HG02763 (cell line): ENCODE measurements around the gene HOXA4.
A peak's percentile ranks its signal among the peaks of the same experiment; 100 is the strongest.

Experiments
- ATAC-seq: cut with Tn5 transposase; IDR thresholded peaks from one replicate; pipeline ENCODE4 v1.9.1; 2021; ENCODE audit warnings: mild to moderate bottlenecking, moderate library complexity; ENCODE audit not compliant: unreplicated experiment

Gene HOXA4

DNA sequence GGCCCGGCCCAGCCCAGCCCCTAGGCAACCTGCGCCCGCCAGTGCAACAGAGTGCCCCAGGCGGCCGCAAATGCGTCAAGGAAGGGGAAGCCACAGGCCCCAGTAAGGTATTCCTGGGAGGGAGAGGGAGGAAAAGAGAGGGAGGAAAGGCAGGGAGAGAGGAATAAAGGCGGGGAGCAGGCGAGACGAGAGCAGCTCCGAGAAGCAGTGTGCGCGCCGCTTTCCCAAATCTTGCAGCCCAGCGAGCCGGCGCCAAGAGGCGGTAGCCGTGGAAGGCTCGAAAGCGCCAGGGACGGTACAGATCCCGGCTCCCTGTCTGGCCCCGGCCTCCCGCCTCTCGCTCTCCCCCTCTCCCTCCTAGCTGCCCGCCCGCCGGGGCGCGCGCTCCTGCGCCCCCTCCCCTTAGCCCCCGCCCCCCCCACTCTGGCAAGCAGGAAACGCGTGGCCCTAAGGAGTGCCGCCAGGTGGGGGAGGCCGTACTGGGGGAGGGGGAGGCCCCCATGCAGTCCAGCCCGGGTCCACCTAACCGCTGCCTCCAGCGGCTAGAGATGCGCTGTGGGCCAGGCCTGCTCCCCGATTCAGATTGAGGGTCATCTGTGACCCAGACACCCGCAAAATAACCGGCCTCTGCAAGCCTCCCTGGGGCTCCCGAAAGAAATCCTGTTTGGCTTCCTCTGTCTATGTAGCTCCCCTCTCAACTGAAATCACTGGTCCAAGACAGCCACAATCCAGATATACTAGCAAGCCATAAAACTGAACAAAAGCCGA lies 39.3 kb upstream of the HOXA4 start:
- no peak for ATAC-seq

DNA sequence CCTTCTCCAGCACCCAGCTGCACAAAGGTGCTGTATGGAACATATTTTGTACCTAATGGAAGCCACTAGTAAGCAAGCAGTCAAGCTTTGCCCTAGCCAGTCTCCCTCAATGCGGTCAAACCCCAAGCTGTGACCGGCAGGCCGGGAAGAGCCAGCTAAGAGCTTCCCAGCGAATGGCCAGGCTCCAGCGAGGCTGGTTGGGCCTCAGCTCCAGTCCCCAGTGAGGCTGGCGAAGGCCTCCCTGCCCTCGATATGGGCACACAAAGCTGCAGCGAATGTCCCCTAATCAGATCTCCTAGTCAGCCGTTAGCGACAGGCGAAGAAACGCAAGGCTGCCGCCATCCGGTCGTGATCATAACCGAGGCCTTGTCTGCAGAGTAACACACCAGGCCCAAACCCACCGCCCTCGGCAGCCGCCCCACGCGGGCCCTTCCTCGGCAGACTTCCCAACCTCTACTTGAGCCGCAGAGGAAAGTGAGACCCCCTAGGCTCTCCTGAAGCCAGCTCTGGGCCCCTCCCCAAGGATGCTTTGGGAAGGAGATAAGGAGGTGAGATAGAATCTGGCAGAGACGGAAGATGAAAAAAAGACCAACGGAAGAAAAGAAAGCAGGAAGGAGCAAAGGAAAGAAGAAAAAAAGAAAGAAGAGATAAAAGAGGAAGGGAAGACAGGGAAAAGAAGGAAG lies 37.8 kb upstream of the HOXA4 start:
- no peak for ATAC-seq

DNA sequence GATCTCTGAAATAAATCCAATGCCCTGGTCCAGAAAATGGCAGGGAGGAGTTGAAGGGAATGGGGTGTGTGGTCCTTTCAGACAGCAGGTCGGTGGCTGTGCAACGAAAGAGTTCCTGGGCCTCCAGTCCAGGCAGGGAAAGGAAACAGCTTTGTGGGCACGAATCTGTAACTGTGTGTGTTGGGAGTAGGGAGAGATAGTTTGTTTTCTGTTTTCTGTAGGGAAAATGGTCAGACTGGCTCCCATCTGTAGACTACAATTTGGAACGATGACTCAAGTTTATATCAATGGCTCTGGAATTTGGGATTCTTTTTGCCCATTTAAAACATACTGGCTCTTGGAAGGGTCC lies 37.3 kb upstream of the HOXA4 start:
- ATAC-seq: no peak

DNA sequence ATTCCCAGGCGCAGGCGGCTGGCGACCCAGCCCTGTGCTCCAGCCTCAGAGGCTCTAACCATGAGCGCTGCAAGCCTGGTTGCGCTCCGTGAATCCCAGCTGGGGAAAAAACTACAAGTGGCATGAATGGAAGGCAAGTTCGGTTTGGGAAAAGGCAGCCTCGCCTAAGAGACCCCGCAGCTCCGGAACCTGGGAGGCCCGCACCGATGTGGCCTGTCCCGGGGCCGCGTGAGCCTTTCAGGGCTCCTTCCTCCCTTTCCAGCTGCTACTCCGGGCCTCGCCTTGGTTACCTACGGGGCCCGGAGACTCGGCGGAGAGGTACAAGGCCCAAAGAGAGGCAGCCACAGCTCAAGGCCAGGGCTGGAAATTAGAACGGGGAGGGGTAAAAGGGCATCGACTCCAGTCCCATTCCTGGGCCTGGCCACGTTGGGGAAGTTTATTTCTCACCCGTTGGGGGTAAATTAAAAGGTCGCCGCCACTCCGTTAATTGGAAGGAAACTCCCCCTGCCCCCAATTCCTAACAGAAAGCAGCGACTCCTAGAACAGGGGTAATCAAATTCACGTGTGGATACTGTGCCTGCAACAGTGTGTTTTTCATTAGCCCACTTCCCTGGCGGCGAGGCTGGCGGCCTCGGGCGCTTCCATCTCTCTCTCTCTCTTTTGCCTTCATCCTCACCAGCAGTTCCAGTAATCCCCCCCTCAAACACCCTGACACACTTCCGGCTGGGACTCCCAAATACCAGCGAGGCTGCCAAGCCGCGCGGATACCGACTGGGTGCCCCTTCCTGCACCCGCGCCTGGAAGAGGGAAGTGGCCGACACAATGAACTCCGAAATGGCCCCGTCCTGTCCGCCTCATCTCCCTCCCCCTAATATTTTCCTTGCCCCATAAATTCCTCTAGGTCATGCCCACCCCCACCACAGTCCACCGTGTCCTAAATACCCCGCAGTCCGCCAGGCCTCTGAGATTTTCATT lies 36.3 kb upstream of the HOXA4 start:
- no peak for ATAC-seq

DNA sequence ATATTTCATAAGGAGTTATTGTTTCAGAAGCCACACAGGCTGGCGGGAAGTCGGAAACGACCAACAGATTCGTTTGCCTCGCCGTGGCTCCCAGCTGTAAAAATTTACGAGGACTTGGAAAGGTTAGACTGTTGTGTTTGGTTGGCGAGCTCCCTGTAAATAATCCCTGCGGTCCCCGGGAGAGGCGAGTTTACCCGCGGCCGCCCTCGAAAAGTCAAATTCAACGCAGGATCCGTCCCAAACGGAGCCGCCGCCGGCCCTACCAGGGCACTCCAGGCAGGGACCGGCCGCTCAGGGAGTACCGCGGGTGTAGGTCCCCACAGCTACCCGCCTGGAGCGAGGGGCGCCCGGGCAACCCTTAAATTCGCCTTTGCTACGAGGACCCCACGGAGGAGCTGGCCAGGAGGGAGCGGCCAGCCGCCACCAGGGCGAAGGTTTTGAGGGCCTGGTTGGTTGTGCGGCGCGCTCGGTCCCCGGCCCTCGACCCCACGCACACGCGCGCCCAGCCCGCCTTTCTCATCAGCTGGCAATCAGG lies 35.5 kb upstream of the HOXA4 start:
- ATAC-seq: no peak

DNA sequence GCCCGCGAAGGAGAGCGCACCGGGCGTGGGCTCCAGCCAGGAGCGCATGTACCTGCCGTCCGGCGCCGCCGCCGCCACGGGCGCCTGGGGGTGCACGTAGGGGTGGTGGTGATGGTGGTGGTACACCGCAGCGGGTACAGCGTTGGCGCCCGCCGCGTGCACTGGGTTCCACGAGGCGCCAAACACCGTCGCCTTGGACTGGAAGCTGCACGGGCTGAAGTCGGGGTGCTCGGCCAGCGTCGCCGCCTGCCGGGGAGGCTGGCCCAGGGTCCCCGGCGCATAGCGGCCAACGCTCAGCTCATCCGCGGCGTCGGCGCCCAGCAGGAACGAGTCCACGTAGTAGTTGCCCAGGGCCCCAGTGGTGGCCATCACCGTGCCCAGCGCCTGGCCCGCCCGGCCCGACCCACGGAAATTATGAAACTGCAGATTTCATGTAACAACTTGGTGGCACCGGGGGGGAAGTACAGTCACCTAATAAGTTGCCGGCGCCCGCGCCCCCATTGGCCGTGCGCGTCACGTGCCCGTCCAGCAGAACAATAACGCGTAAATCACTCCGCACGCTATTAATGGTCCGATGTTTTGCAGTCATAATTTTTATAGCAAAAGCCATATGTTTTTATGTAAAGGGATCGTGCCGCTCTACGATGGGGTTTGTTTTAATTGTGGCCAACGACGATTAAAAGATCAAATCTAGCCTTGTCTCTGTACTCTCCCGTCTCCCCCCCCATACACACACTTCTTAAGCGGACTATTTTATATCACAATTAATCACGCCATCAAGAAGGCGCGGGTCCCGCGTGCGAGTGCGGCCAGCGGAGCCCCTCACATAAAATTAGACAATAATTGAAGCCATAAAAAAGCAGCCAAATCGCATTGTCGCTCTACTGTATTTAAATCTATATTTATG lies 34.8 kb upstream of the HOXA4 start, which contains the start of gene HOXA9:
TSS of gene HOXA9 (minus strand) at position 449 of the 907 bp plus-strand sequence. CDS start at position 369, 80 bp downstream.
- ATAC-seq: no peak

DNA sequence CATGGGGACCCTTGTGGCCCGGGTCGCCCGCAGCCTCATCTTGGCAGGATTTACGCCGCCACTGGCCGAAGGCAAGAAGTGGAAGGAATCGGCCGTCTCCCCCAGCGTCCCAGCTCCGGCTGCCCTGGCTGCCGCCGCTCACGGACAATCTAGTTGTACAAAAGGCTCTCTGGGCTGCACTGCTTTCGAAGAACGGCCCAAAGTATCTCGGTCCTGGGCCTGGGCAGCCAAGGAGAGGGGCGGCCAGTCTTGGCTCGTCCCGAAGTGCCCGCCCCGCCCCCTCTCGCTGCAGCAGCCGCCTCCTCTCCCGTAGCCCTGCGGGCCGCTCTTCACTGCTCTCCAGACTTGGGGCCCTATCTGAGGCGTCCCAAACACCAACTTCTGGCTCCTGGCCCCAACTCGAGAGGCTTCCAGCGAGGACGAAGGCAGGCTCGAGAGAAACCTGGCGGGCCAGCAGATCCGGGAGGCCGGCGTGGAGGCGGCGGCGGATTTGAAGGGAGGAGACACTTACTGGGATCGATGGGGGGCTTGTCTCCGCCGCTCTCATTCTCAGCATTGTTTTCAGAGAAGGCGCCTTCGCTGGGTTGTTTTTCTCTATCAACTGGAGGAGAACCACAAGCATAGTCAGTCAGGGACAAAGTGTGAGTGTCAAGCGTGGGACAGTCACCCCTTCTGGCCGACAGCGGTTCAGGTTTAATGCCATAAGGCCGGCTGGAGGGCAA lies 34.0 kb upstream of the HOXA4 start:
- ATAC-seq: no peak

DNA sequence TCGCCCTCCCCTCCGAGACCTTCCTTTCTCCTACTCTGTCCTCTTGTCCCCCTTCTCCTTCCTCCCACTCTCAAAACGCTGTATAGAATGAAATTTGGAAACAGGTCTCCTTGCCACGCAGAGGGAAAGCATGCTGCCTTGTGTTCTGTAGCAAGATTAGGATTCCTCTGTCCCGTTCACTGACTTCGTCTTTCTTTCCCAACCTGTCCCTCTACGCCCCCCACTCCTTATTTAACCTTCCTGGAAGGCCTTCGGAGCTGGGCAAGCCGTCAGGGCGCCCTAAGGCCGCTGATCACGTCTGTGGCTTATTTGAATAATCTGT lies 33.4 kb upstream of the HOXA4 start:
- ATAC-seq: no peak

DNA sequence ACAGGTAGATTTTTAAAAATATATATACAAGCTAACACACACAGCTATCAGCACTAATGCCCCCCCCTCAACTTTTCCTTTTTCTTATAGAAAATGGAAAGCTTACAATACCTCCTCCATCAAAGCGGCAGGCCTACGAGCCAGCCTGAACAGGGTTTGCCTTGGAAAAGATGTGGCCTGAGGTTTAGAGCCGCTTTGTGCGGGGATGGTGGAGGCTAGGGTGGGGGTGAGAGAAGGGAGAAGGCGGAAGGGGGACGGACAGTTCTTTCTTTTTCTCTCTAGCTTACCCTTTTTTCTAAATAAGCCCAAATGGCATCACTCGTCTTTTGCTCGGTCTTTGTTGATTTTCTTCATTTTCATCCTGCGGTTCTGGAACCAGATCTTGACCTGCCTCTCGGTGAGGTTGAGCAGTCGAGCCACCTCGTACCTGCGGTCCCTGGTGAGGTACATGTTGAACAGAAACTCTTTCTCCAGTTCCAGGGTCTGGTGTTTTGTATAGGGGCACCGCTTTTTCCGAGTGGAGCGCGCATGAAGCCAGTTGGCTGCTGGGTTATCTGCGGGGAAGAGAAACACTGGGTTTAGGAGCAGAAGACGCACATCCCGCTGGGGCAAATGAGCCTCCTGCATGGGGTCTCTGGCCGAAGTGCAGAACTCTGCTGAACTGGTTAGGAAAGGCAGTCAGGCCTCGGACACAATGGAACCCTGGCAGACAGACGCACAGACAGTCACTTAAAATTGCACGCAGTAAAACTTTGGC lies 32.9 kb upstream of the HOXA4 start:
- no peak for ATAC-seq

DNA sequence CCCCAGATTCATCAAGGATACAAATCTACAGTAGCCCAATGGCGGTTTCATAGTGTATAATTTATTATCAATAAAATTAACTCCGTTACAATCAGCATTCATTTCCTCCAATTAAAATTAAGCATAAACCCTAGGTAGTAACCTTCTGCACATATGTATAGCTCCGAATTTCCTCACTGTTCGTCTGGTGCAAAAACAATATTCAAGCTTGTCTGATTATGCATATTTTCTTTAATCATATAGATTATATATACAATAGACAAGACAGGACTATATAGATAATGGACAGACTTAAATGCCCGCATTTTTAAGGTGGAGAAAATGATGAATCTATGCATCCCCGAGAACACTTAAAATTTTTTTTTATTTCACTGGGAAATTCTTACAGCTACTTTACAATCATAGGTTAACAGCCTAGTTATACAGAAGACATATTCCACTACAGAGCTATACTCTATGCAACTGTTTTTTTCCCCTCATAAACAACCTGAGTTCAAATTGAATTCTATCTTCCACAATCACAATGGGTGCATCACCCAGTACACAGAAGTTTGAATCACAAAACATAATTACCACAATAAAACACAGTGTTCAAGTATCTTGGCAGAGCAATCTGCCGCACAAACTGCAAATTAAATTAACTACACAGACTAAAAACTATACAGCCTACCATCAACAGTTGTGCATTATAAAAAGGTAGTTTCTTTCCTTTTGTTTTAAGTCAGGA lies 32.2 kb upstream of the HOXA4 start:
- no peak for ATAC-seq

DNA sequence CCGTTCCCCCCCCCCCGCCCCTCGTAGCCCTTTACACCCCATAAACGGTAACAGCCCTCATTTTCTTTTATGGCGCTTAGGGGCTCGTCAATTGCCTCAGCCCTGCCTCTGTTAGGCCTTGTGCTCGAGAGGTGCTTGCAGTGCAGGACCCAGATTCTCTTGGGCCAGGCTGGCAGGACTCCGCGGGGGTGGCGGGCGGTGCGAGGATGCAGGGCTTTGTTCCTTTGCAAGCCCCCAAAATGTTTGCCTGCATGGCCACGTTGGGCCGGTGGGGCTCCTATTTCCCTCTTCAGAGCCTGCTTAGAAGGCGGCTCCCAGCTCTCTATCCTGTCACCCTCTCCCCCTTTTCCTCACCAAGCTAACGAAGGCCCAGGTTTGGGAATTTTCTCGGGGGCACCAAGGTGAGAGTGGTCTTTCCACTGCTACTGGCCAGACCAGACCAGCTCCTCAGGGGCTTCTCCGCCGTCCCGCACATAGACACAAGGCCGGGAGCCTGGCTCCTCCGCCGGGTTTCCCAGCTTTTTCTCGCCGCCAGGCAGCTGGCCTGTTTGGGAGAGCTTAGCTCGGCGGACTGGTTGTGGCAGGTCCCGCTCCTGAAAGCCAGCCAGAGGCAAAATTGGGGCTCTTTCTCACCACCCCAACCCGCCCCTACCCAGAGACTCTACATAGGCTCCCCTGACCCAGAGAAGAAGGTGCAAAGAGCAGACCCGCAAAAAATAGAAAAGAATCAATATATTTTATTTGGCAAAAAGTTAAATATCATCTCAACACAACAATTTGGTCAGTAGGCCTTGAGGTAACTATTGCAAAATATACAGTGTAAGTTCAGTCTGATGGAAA lies 31.4 kb upstream of the HOXA4 start:
- no peak for ATAC-seq

DNA sequence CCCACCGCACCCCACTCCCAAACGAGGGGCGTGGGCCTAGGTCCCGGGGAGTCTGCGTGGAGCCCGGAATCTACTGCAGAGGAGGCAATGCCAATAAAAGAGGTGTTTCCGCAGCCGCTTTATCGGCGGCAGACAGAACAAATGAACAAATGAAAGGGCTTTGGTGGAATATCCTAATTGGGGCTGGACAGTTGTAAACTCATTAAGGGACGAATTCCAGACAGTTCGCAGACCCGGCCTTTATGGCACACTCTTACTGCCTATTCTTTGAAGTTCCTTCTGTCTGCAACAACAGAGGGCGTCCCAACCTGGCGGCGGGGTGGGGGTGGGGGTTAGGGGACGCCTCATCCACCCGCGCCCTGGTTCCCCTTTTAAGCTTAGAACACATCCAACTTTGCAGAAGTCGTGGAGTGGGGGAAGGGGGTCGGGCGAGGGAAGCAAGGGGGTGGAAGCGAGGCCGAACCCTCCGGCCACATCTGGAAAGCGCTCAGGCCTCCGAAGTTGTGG lies 30.7 kb upstream of the HOXA4 start:
- no peak for ATAC-seq

DNA sequence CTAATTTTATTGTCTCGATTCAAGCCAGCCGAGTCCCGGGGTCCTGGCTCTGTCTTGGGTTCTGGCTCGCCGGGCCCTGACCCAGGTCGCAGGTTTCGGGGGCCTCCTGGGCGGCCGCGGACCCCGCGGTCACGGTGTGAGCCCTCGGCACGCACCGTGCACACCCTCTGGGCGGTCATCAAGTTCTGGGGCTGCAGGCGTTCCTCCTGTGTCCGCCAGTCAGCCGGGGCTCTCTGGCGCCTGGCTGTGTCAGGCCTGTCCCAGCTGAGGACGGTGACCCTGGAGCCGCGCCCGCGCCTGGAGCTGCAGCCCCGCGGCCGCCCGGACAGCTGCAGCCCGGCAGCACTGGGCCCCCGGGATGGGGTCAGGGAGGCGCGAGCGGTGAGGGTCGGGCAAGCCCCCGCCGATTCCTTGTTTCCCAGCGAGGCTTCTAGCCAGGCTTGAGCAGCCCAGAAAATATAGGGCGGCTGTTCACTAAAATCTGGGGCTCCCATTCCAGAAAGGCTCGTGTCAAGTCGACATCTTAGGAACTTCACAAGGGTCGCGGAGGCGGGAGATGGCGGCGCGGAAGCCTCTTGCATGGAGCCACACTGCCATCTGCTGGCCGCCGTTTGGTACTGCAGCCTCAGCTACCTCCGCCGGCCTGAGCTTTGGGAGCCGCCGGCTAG lies 30.1 kb upstream of the HOXA4 start:
- peak; percentile 43 for ATAC-seq

DNA sequence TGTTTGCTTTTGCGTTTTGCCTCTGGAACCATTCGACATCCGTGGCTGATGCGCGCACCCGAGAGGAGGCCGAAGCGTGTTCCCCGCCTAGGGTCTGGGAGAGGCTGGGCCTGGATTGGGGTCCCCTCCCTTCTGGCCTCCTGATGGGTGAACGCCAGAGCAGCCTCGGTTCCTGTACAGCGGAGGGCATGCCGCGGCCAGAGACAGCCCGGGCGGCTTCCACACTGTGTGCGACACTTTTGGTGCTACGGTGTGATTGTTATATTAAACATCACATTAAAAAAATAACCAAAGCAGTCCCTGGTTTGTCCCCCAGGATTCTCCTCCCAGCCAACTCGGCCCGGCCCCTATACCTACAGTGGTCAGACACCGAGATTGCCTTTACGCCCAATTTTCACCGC lies 29.6 kb upstream of the HOXA4 start:
- ATAC-seq: no peak

DNA sequence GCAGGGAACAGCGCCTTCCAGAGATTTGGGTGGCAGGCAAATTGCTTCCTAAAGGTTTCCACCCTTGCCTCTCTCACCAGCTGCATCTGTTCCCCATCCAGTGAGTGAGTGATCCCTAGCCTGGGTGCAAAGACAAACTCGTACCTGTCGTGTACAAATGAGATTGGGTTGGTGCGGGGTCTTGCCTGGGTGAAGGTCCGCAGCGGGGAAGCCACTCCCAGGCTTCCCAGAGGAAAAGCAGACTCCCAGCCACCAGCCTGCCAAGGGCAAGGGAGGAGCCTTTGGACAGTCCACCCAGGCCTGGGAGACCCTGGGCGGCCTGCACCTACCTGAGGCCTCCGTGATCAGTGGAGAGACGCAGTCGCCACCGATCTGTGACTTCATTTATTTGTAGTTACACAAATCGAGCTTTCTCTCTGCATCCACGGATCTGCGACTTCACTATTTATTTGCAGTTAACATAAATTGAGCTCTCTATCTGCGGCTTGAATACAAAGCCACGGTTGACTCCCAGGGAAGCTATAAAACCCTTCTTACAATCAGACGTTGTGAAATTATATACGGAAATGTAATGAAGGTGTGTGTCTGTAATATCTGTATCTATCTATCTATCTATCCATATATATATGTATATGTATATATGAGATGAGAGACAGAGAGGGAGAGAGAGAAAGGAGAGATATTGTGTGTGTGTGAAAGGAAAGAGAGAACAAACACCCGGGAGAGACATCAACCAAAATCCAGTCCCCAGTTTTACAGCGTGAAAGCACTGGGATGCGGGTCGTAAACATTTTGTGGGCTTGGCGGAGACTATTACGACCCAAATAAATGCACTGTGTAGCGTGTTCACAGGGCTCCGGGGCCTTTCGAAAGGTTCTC lies 28.9 kb upstream of the HOXA4 start:
- no peak for ATAC-seq
